ENCODE data around the gene PHEX.

DNA sequence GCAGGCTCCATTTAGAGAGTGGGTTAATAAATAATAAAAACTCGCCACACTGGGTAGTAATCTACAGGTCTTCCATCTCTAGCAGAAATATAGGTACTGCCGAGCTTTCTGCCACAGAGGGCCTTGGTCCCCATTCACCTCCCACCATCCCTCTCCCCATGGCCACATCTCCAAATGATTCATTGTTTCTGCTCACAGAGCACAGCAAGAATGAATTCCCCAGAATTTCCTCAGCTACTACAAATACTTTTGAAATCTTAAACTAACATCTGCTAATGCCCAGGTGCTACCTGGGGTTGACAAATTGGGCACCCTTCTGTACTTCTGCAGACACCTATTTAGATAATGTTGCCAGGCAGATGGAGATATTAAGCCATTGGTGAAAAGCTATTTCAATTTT lies 5.1 kb downstream of the PHEX start:
- no peak for TF ChIP-seq CTCF (IDR thresholded peaks at IDR 0.05; ENCODE audit: low read depth, low read length)
- no peak for TF ChIP-seq POLR2A (IDR thresholded peaks at IDR 0.05; ENCODE audit: extremely low read depth, insufficient read length)
- TF ChIP-seq MAX (IDR thresholded peaks at IDR 0.05; ENCODE audit: low read depth, low read length), result no peak

Measured in NB4 (cell line).